HEK293 (cell line): ENCODE data around the gene AKR7A2.

Experiments
- CTCF ChIA-PET: fragments of 350-600 bp; formaldehyde crosslinking; extraction: SDS; loops from one replicate; lab custom pipeline; 2021; ENCODE audit warnings: antibody characterized with exemption; lab: Yijun Ruan, JAX
- POLR2A ChIA-PET: fragments of 300-600 bp; formaldehyde crosslinking; extraction: SDS; loops from one replicate; lab custom pipeline; 2020; ENCODE audit warnings: antibody characterized with exemption, inconsistent platforms; lab: Yijun Ruan, JAX
- H3K27ac ChIP-seq: fragments of 200-500 bp; sonication (Bioruptor generic); 2 replicates; pipeline ENCODE4 v1.5.1; 2014; ENCODE audit warnings: low read depth, low read length, control low read depth, inconsistent platforms; ENCODE audit errors: extremely low read depth
- H3K36me3 ChIP-seq, 2 experiments: fragments of 200-500 bp in 1 of 2; sonication (Bioruptor generic) in 1 of 2; 1 replicate in 1 of 2; 2 replicates in 1 of 2; pipeline ENCODE4 v1.5.1; 2014 to 2017; ENCODE audit warnings: inconsistent platforms in 2 of 2, low read length in 2 of 2; ENCODE audit not compliant: control insufficient read depth in 2 of 2, insufficient read depth in 1 of 2
- H3K4me1 ChIP-seq: fragments of 200-500 bp; sonication (Bioruptor generic); 2 replicates; pipeline ENCODE4 v1.5.1; 2014; ENCODE audit warnings: mild to moderate bottlenecking, low read length, inconsistent platforms; ENCODE audit not compliant: control insufficient read depth, insufficient read depth
- H3K4me3 ChIP-seq: 2 replicates; pipeline ENCODE4 v1.5.1; 2011; ENCODE audit warnings: low read depth, mild to moderate bottlenecking, control low read depth, low read length, moderate library complexity
- H3K9me3 ChIP-seq: fragments of 200-500 bp; sonication (Bioruptor generic); 2 replicates; pipeline ENCODE4 v1.5.1; 2014; ENCODE audit warnings: low read depth, low read length, inconsistent platforms; ENCODE audit not compliant: control insufficient read depth, insufficient read depth
- PRDM1 ChIP-seq: fragments of 450-650 bp; formaldehyde crosslinking; IDR thresholded peaks from 2 replicates; pipeline ENCODE4; 2016; ENCODE audit warnings: missing biosample characterization, missing genetic modification characterization
- ZBTB1 ChIP-seq: fragments of 450-650 bp; formaldehyde crosslinking; IDR thresholded peaks from 2 replicates; pipeline ENCODE4 v1.5.1; 2016; ENCODE audit warnings: missing biosample characterization, missing genetic modification characterization
- ZBTB48 ChIP-seq: fragments of 450-650 bp; formaldehyde crosslinking; IDR thresholded peaks from 2 replicates; pipeline ENCODE4 v1.5.1; 2016; ENCODE audit warnings: missing biosample characterization, missing genetic modification characterization
- ZNF121 ChIP-seq: fragments of 450-650 bp; formaldehyde crosslinking; IDR thresholded peaks from 2 replicates; pipeline ENCODE4 v1.5.1; 2016; ENCODE audit warnings: missing biosample characterization, missing genetic modification characterization
- ZNF18 ChIP-seq: fragments of 450-650 bp; formaldehyde crosslinking; IDR thresholded peaks from 2 replicates; pipeline ENCODE4 v1.5.1; 2016; ENCODE audit warnings: missing biosample characterization, missing genetic modification characterization
- ZNF214 ChIP-seq: fragments of 450-650 bp; formaldehyde crosslinking; IDR thresholded peaks from 2 replicates; pipeline ENCODE4 v1.5.1; 2017; ENCODE audit warnings: missing biosample characterization, mild to moderate bottlenecking, missing genetic modification characterization, borderline replicate concordance
- ZNF221 ChIP-seq: fragments of 450-650 bp; formaldehyde crosslinking; IDR thresholded peaks from 2 replicates; pipeline ENCODE4 v1.5.1; 2017; ENCODE audit warnings: missing biosample characterization, missing genetic modification characterization, borderline replicate concordance
- ZNF280D ChIP-seq: fragments of 450-650 bp; formaldehyde crosslinking; IDR thresholded peaks from 2 replicates; pipeline ENCODE4 v1.5.1; 2016; ENCODE audit warnings: missing biosample characterization, missing genetic modification characterization
- ZNF335 ChIP-seq: fragments of 450-650 bp; formaldehyde crosslinking; conservative IDR thresholded peaks from 2 replicates; pipeline ENCODE4 v1.5.1; 2016; ENCODE audit warnings: missing biosample characterization, missing genetic modification characterization
- ZNF433 ChIP-seq: fragments of 450-650 bp; formaldehyde crosslinking; IDR thresholded peaks from 2 replicates; pipeline ENCODE4 v1.5.1; 2016; ENCODE audit warnings: missing biosample characterization, missing genetic modification characterization, low read depth
- ZNF473 ChIP-seq: fragments of 450-650 bp; formaldehyde crosslinking; IDR thresholded peaks from 2 replicates; pipeline ENCODE4 v1.5.1; 2017; ENCODE audit warnings: missing biosample characterization, missing genetic modification characterization
- ZNF510 ChIP-seq: fragments of 450-650 bp; formaldehyde crosslinking; IDR thresholded peaks from 2 replicates; pipeline ENCODE4 v1.5.1; 2018; ENCODE audit warnings: mild to moderate bottlenecking, missing genetic modification characterization, missing biosample characterization; ENCODE audit not compliant: insufficient replicate concordance
- ZNF549 ChIP-seq: fragments of 450-650 bp; IDR thresholded peaks from 2 replicates; pipeline ENCODE4 v1.5.1; 2018; ENCODE audit warnings: missing biosample characterization, missing genetic modification characterization, mild to moderate bottlenecking, inconsistent platforms, moderate library complexity
- ZNF629 ChIP-seq: fragments of 450-650 bp; formaldehyde crosslinking; IDR thresholded peaks from 2 replicates; pipeline ENCODE4 v1.5.1; 2017; ENCODE audit warnings: missing biosample characterization, missing genetic modification characterization
- ZNF677 ChIP-seq: fragments of 450-650 bp; IDR thresholded peaks from 2 replicates; pipeline ENCODE4 v1.5.0; 2018; ENCODE audit warnings: missing biosample characterization, mild to moderate bottlenecking, missing genetic modification characterization, moderate library complexity
- ZNF776 ChIP-seq: fragments of 450-650 bp; formaldehyde crosslinking; IDR thresholded peaks from 2 replicates; pipeline ENCODE4 v1.5.0; 2017; ENCODE audit warnings: missing biosample characterization, missing genetic modification characterization, borderline replicate concordance
- ZNF791 ChIP-seq: fragments of 450-650 bp; formaldehyde crosslinking; IDR thresholded peaks from 2 replicates; pipeline ENCODE4 v1.5.1; 2016; ENCODE audit warnings: missing biosample characterization, missing genetic modification characterization

The AKR7A2 gene

DNA sequence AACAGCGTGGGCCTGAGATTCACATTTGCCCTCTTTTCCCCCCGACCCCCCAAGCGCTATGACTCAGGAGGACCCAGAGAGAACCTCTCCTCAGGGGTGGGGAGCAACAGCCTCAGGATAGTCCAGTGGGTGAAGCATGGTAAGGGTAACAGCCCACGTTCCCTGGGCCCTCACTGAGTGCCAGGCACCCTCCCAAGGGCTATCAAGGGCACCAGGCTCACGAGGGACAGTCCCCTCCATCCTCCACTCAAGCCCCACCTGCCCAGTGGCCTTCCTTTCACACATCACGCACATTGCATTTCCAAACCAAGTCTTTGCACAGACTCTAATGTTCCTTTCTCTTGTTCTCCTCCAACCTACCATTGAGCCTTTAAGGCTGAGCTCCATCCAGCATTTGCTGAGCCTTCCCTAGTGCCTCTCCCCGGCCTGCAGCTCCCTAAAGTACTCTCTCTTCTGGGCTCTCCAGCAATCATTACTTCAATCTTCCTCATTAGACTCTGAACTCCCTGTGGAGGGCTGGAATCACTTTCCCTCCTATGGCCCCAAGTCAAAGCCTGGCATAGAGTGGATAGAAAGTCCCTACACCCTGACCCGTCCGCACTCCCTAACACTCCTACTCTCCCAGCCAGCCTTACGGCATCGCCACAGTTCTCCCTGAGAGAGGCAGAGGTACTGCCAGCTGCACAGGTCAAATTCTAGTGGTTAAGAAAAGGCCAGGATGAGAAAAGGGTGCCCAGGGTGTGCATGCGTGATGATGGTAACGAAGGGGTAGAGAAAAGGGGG lies 1.0 kb downstream of the AKR7A2 start (continued):
- TF ChIP-seq ZNF510 (tag by site-specific recombination) (no peak), ZNF629 (tag by site-specific recombination) (no peak), ZNF776 (tag by site-specific recombination) (no peak), ZBTB1 (tag by site-specific recombination) (no peak), PRDM1 (0 out of 2 replicates have a peak, but pooled peaks have one; percentile 18), ZNF221 (tag by site-specific recombination) (no peak)

DNA sequence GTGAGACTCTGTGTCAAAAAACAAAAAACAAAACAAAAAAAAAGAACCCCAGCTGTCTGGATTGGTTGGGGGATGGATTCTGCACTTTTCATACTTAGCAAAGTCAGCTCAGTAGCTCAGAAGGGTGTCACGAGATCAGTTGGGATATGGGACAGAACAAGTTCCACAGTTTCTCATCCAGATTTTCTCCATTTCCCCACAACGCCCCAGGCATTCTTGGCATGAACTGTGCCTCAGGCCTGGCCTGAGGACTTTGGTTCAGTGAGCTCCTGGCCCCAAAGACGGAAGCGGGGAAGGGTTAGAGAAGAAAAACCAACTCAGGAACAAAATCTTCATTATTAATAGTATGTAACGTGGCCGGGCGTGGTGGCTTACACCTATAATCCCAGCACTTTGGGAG lies 1.9 kb downstream of the AKR7A2 start:
- no peaks in the 10 kb centered on the region for H3K9me3 ChIP-seq
- H3K36me3 ChIP-seq, result peaks cover 3 to 62% of the 10 kb centered on the region in 2 experiments; a peak in 2 of 3 replicates
- ChIA-PET POLR2A (no interaction called here), CTCF (interaction anchor here (0.6 kb wide), 1 partner anchor 221 kb away, joined by 3 read pairs; no protein-coding TSS in a partner anchor)
- no peak overlapping the region for H3K4me3 ChIP-seq
- TF ChIP-seq ZBTB48 (tag by site-specific recombination) (no peak), ZNF549 (tag by site-specific recombination) (no peak), ZNF335 (tag by site-specific recombination) (no peak), ZNF677 (tag by site-specific recombination) (no peak), ZNF473 (tag by site-specific recombination) (no peak), ZNF433 (tag by site-specific recombination) (no peak), ZNF280D (no peak)
- no peak overlapping the region for H3K27ac ChIP-seq
- H3K4me1 ChIP-seq, result peaks cover 2% of the 10 kb centered on the region; the same call in 1 of the 2 replicates

- TF ChIP-seq ZNF18 (tag by site-specific recombination) (peak; percentile 92), ZNF791 (tag by site-specific recombination) (no peak), ZNF214 (no peak), ZNF121 (tag by site-specific recombination) (peak; percentile 63; the same call in 1 of the 2 replicates)
These were observed 2.7 kb downstream of the AKR7A2 start for GRCh38 chr1:19309123-19309813.

More at GRCh38 chr1:19309123-19309813, 2.7 kb downstream of the AKR7A2 start:
- Histone ChIP-seq H3K4me1 (peaks cover 2% of the 10 kb centered on the region; the same call in 1 of the 2 replicates), H3K36me3 (peaks cover 3 to 62% of the 10 kb centered on the region in 2 experiments; a peak in 2 of 3 replicates), H3K27ac (no peak overlapping the region), H3K9me3 (no peaks in the 10 kb centered on the region), H3K4me3 (no peak overlapping the region)
- POLR2A ChIA-PET, result no interaction called here
- CTCF ChIA-PET, result no interaction called here
